Chondrocyte (in vitro differentiated cells): ENCODE results near the gene EEF2K. TPM values are rescaled to one million over a fixed set of nuclear protein-coding genes. Genes with fewer than 3 reads are reported as not detected.
"Not testable (repeated sequence)": the region's sequence is repeated elsewhere in the genome, so short reads cannot be mapped to it uniquely, and the experiment has no call there.

ENCODE experiments used
- DNase-seq: peaks from one replicate; pipeline ENCODE4 v3.0.0; 2021; ENCODE audit warnings: mixed read lengths, low spot score
- H3K27ac Mint-ChIP-seq: one replicate; pipeline ENCODE4 v1.8.0; 2021; ENCODE audit warnings: mild to moderate bottlenecking, moderate library complexity, mixed read lengths; ENCODE audit not compliant: unreplicated experiment
- H3K27me3 Mint-ChIP-seq: 2 replicates; pipeline ENCODE4 v1.8.0; 2021; ENCODE audit warnings: low read depth, mixed read lengths
- H3K36me3 Mint-ChIP-seq: 2 replicates; pipeline ENCODE4 v1.8.0; 2021; ENCODE audit warnings: low read depth, mixed read lengths
- H3K4me1 Mint-ChIP-seq: 2 replicates; pipeline ENCODE4 v1.8.0; 2021; ENCODE audit warnings: low read depth, mild to moderate bottlenecking, mixed read lengths
- H3K4me3 Mint-ChIP-seq: one replicate; pipeline ENCODE4 v1.8.0; 2021; ENCODE audit warnings: mild to moderate bottlenecking, moderate library complexity, mixed read lengths; ENCODE audit not compliant: unreplicated experiment
- H3K9me3 Mint-ChIP-seq: 2 replicates; pipeline ENCODE4 v1.8.0; 2021; ENCODE audit warnings: low read depth, mixed read lengths
- total RNA-seq: library from RNA; stranded (reverse); gene quantifications from 3 replicates; pipeline ENCODE4 v1.2.1, GENCODE V29; 2021
- TF ChIP-seq, protein P1 (sequence below): fragments of 200-600 bp; sonication (generic); IDR thresholded peaks from 2 replicates; pipeline ENCODE4 v1.5.0; 2021; ENCODE audit warnings: antibody characterized with exemption, mild to moderate bottlenecking, moderate library complexity

EEF2K gene
- total RNA-seq, 1 donor from 2014 or later: 32.6 TPM

GRCh38 chr16:22193063-22193411 is 13.0 kb upstream of the EEF2K start:
- Mint-ChIP-seq H3K9me3 (no peaks in the 10 kb centered on the region), H3K36me3 (no peaks in the 10 kb centered on the region), H3K27ac (no peak overlapping the region), H3K4me1 (peaks cover 31% of the 10 kb centered on the region), H3K4me3 (no peak overlapping the region), H3K27me3 (no peaks in the 10 kb centered on the region)
- TF ChIP-seq, protein P1, sequence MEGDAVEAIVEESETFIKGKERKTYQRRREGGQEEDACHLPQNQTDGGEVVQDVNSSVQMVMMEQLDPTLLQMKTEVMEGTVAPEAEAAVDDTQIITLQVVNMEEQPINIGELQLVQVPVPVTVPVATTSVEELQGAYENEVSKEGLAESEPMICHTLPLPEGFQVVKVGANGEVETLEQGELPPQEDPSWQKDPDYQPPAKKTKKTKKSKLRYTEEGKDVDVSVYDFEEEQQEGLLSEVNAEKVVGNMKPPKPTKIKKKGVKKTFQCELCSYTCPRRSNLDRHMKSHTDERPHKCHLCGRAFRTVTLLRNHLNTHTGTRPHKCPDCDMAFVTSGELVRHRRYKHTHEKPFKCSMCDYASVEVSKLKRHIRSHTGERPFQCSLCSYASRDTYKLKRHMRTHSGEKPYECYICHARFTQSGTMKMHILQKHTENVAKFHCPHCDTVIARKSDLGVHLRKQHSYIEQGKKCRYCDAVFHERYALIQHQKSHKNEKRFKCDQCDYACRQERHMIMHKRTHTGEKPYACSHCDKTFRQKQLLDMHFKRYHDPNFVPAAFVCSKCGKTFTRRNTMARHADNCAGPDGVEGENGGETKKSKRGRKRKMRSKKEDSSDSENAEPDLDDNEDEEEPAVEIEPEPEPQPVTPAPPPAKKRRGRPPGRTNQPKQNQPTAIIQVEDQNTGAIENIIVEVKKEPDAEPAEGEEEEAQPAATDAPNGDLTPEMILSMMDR: no peak
- no peak for DNase-seq

GRCh38 chr16:22194707-22195444 is 11.2 kb upstream of the EEF2K start:
- no peak overlapping the region for H3K4me3 Mint-ChIP-seq

GRCh38 chr16:22195445-22195694 is 10.7 kb upstream of the EEF2K start:
- H3K4me3 Mint-ChIP-seq: no peak overlapping the region
- no peaks in the 10 kb centered on the region for H3K27me3 Mint-ChIP-seq
- H3K9me3 Mint-ChIP-seq: no peaks in the 10 kb centered on the region
- H3K4me1 Mint-ChIP-seq: peaks cover 38% of the 10 kb centered on the region
- H3K27ac Mint-ChIP-seq: peak overlapping the region; percentile 86
- H3K36me3 Mint-ChIP-seq: no peaks in the 10 kb centered on the region
- no peak for DNase-seq
- TF ChIP-seq, protein P1: no peak

More at GRCh38 chr16:22194707-22195444, 11.2 kb upstream of the EEF2K start:
- no peak for DNase-seq
- Mint-ChIP-seq H3K27me3 (no peaks in the 10 kb centered on the region), H3K27ac (peak overlapping the region; percentile 86), H3K9me3 (no peaks in the 10 kb centered on the region), H3K36me3 (no peaks in the 10 kb centered on the region), H3K4me1 (peaks cover 38% of the 10 kb centered on the region)
- TF ChIP-seq, protein P1: no peak

- Mint-ChIP-seq H3K27ac (peak overlapping the region; percentile 86), H3K9me3 (no peaks in the 10 kb centered on the region), H3K27me3 (no peaks in the 10 kb centered on the region), H3K4me3 (peak overlapping the region; percentile 79), H3K4me1 (peaks cover 39% of the 10 kb centered on the region), H3K36me3 (no peaks in the 10 kb centered on the region)
- TF ChIP-seq, protein P1: peak; percentile 98
- DNase-seq: no peak
These were observed 10.2 kb upstream of the EEF2K start for GRCh38 chr16:22195695-22196558.

DNA sequence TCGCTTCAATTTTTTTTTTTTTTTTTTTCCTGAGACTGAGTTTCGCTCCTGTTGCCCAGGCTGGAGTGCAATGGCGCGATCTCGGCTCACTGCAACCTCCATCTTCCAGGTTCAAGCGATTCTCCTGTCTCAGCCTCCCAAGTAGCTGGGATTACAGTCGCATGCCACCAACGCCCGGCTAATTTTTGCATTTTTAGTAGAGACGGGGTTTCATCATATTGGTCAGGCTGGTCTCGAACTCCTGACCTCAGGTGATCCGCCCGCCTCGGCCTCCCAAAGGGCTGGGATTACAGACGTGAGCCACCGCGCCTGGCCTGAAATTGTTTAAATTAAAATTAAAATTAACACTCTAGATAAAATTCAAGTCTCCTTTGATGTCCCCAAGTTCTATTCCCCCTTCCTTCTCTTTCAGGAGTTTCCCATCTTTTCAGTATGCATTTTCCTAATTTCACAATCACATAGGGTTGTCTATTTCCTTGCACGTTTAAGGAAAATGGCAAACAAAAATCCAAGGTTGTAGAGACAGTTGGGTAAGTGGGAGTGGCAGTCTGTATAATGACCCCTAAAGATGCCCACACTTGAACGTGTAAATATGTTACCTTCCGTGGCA is 9.4 kb upstream of the EEF2K start:
- H3K9me3 Mint-ChIP-seq, H3K36me3 Mint-ChIP-seq, H3K27me3 Mint-ChIP-seq, DNase-seq: not testable (repeated sequence)
- peak overlapping the region; percentile 79 for H3K4me3 Mint-ChIP-seq
- H3K27ac Mint-ChIP-seq: peak overlapping the region; percentile 72
- H3K4me1 Mint-ChIP-seq: peaks cover 38% of the 10 kb centered on the region
